Subcutaneous abdominal adipose tissue (tissue), 5 donors: Measurements from ENCODE around the gene RAB35.

Source experiments
- H3K27ac ChIP-seq: one replicate; pipeline ENCODE4 v1.7.0; 2013; ENCODE audit warnings: low read depth, mild to moderate bottlenecking, inconsistent platforms, low read length, moderate library complexity
- H3K27me3 ChIP-seq, 5 donors: one replicate each; pipeline ENCODE4 v1.7.0; 2013; ENCODE audit warnings: low read length in 5 of 5, inconsistent platforms in 1 of 5; ENCODE audit not compliant: control insufficient read depth in 5 of 5, insufficient read depth in 4 of 5
- H3K36me3 ChIP-seq, 5 donors: one replicate each; pipeline ENCODE4 v1.7.0; 2013; ENCODE audit warnings: low read length in 5 of 5; ENCODE audit not compliant: control insufficient read depth in 5 of 5, insufficient read depth in 5 of 5
- H3K4me1 ChIP-seq, 5 donors: one replicate each; pipeline ENCODE4 v1.7.0; 2013; ENCODE audit warnings: low read length in 5 of 5, mild to moderate bottlenecking in 3 of 5, moderate library complexity in 1 of 5; ENCODE audit not compliant: control insufficient read depth in 5 of 5, insufficient read depth in 5 of 5
- H3K4me3 ChIP-seq, 5 donors: one replicate each; pipeline ENCODE4 v1.7.0; 2013; ENCODE audit warnings: low read length in 5 of 5, low read depth in 1 of 5
- H3K9ac ChIP-seq, 5 donors: one replicate each; pipeline ENCODE4 v1.7.0; 2013; ENCODE audit warnings: low read length in 5 of 5, mild to moderate bottlenecking in 4 of 5, moderate library complexity in 3 of 5
- H3K9me3 ChIP-seq, 5 donors: one replicate each; pipeline ENCODE4 v1.7.0; 2013; ENCODE audit warnings: low read length in 5 of 5; ENCODE audit not compliant: control insufficient read depth in 5 of 5
- donor health status: healthy.
- donor health status: healthy.
- donor health status: healthy.
- donor health status: healthy.
- donor health status: healthy.

RAB35 gene

GRCh38 chr12:120091371-120092090 lies 25.0 kb downstream of the RAB35 start:
- Histone ChIP-seq H3K27ac (no peak overlapping the region), H3K4me1 (peaks cover 4 to 19% (median 11%) of the 10 kb centered on the region in 5 donors), H3K9me3 (no peaks in the 10 kb centered on the region), H3K9ac (no peak overlapping the region), H3K4me3 (no peak overlapping the region), H3K27me3 (no peaks in the 10 kb centered on the region), H3K36me3 (peaks cover 0 to 43% (median 23%) of the 10 kb centered on the region in 5 donors)

- peaks cover 4 to 13% (median 13%) of the 10 kb centered on the region in 5 donors for H3K4me1 ChIP-seq
- no peak overlapping the region for H3K27ac ChIP-seq
- no peaks in the 10 kb centered on the region for H3K27me3 ChIP-seq
- no peak overlapping the region for H3K9ac ChIP-seq
- peaks cover 0 to 36% (median 15%) of the 10 kb centered on the region in 5 donors for H3K36me3 ChIP-seq
- H3K4me3 ChIP-seq: no peak overlapping the region
- no peaks in the 10 kb centered on the region for H3K9me3 ChIP-seq
These were observed 25.8 kb downstream of the RAB35 start for GRCh38 chr12:120090626-120091295.

GRCh38 chr12:120090206-120090605 lies 26.3 kb downstream of the RAB35 start:
- H3K36me3 ChIP-seq: peaks cover 0 to 35% (median 15%) of the 10 kb centered on the region in 5 donors
- H3K4me3 ChIP-seq: no peak overlapping the region
- no peaks in the 10 kb centered on the region for H3K9me3 ChIP-seq
- H3K9ac ChIP-seq: no peak overlapping the region
- no peak overlapping the region for H3K27ac ChIP-seq
- H3K4me1 ChIP-seq: peaks cover 4 to 13% (median 11%) of the 10 kb centered on the region in 5 donors
- H3K27me3 ChIP-seq: no peaks in the 10 kb centered on the region

- Histone ChIP-seq H3K4me3 (no peak overlapping the region), H3K27ac (no peak overlapping the region), H3K27me3 (no peaks in the 10 kb centered on the region), H3K36me3 (peaks cover 0 to 34% (median 14%) of the 10 kb centered on the region in 5 donors), H3K4me1 (peaks cover 4 to 13% (median 11%) of the 10 kb centered on the region in 5 donors), H3K9ac (no peak overlapping the region), H3K9me3 (no peaks in the 10 kb centered on the region)
These were observed 26.8 kb downstream of the RAB35 start for GRCh38 chr12:120089796-120090195.

GRCh38 chr12:120089105-120089504 lies 27.4 kb downstream of the RAB35 start:
- no peaks in the 10 kb centered on the region for H3K27me3 ChIP-seq
- H3K9ac ChIP-seq: no peak overlapping the region
- no peak overlapping the region for H3K27ac ChIP-seq
- H3K4me3 ChIP-seq: no peak overlapping the region
- no peaks in the 10 kb centered on the region for H3K9me3 ChIP-seq
- peaks cover 0 to 27% (median 8%) of the 10 kb centered on the region in 5 donors for H3K36me3 ChIP-seq
- H3K4me1 ChIP-seq: peaks cover 4 to 13% (median 11%) of the 10 kb centered on the region in 5 donors

GRCh38 chr12:120086801-120087621 lies 29.5 kb downstream of the RAB35 start:
- peak overlapping the region; percentile 59 to 76 (median 62) for H3K4me3 ChIP-seq
- H3K36me3 ChIP-seq: peaks cover 0 to 6% (median 0%) of the 10 kb centered on the region in 5 donors
- H3K9me3 ChIP-seq: no peaks in the 10 kb centered on the region
- peaks cover 4 to 13% (median 11%) of the 10 kb centered on the region in 5 donors for H3K4me1 ChIP-seq
- H3K27me3 ChIP-seq: no peaks in the 10 kb centered on the region
- H3K9ac ChIP-seq: peak overlapping the region in 4 of 5 donors; percentile 19 to 56 (median 50)
- H3K27ac ChIP-seq: peak overlapping the region; percentile 62

GRCh38 chr12:120085920-120086645 lies 30.5 kb downstream of the RAB35 start:
- Histone ChIP-seq H3K4me1 (peaks cover 4 to 13% (median 11%) of the 10 kb centered on the region in 5 donors), H3K9me3 (no peaks in the 10 kb centered on the region), H3K4me3 (peak overlapping the region in 2 of 5 donors; percentile 13 to 52), H3K36me3 (no peaks in the 10 kb centered on the region), H3K27ac (peak overlapping the region; percentile 62), H3K27me3 (no peaks in the 10 kb centered on the region), H3K9ac (peak overlapping the region in 3 of 5 donors; percentile 19 to 56 (median 56))

GRCh38 chr12:120081641-120082040 lies 34.9 kb downstream of the RAB35 start:
- Histone ChIP-seq H3K9ac (no peak overlapping the region), H3K27me3 (peaks cover 0 to 3% (median 0%) of the 10 kb centered on the region in 5 donors), H3K4me1 (peaks cover under 1 to 6% (median 4%) of the 10 kb centered on the region in 5 donors), H3K36me3 (no peaks in the 10 kb centered on the region), H3K4me3 (no peak overlapping the region), H3K27ac (no peak overlapping the region), H3K9me3 (no peaks in the 10 kb centered on the region)
